Kidney capillary endothelial cell (primary cell): ENCODE results near the gene ATP13A4.
"Not testable (repeated sequence)": the region's sequence is repeated elsewhere in the genome, so short reads cannot be mapped to it uniquely, and the experiment has no call there.

Experiments used
- DNase-seq: peaks from one replicate; pipeline ENCODE4 v3.0.0-alpha.2; 2018; ENCODE audit warnings: low spot score

ATP13A4 gene

GRCh38 chr3:193556841-193557240 lies 2.1 kb upstream of the ATP13A4 start:
- no peak for DNase-seq

GRCh38 chr3:193553586-193553985 lies 1.1 kb downstream of the ATP13A4 start:
- DNase-seq: no peak

GRCh38 chr3:193552923-193553322 lies 1.8 kb downstream of the ATP13A4 start:
- no peak for DNase-seq

GRCh38 chr3:193548406-193548805 lies 6.3 kb downstream of the ATP13A4 start:
- DNase-seq: no peak

GRCh38 chr3:193546129-193546528 lies 8.6 kb downstream of the ATP13A4 start:
- DNase-seq: no peak

- no peak for DNase-seq
Observed at GRCh38 chr3:193545304-193545703, 9.4 kb downstream of the ATP13A4 start.

- DNase-seq: no peak
Observed at GRCh38 chr3:193544289-193544688, 10.4 kb downstream of the ATP13A4 start.

GRCh38 chr3:193530231-193531165 lies 24.2 kb downstream of the ATP13A4 start:
- no peak for DNase-seq

GRCh38 chr3:193526085-193526484 lies 28.6 kb downstream of the ATP13A4 start:
- not testable (repeated sequence) for DNase-seq

- no peak for DNase-seq
Observed at GRCh38 chr3:193522473-193522872, 32.2 kb downstream of the ATP13A4 start.

GRCh38 chr3:193520738-193521137 lies 34.0 kb downstream of the ATP13A4 start:
- no peak for DNase-seq

- no peak for DNase-seq
Observed at GRCh38 chr3:193515966-193516365, 38.7 kb downstream of the ATP13A4 start.

- no peak for DNase-seq
Observed at GRCh38 chr3:193510154-193510553, 44.5 kb downstream of the ATP13A4 start.

- DNase-seq: no peak
Observed at GRCh38 chr3:193509103-193509965, 45.4 kb downstream of the ATP13A4 start.

GRCh38 chr3:193508108-193508507 lies 46.6 kb downstream of the ATP13A4 start:
- DNase-seq: no peak

GRCh38 chr3:193507566-193507965 lies 47.1 kb downstream of the ATP13A4 start:
- DNase-seq: no peak

- no peak for DNase-seq
Observed at GRCh38 chr3:193506921-193507320, 47.8 kb downstream of the ATP13A4 start.

- no peak for DNase-seq
Observed at GRCh38 chr3:193502871-193503270, 51.8 kb downstream of the ATP13A4 start.

GRCh38 chr3:193499801-193500485 lies 54.8 kb downstream of the ATP13A4 start:
- no peak for DNase-seq

GRCh38 chr3:193499136-193499770 lies 55.4 kb downstream of the ATP13A4 start:
- no peak for DNase-seq

GRCh38 chr3:193498215-193498614 lies 56.5 kb downstream of the ATP13A4 start:
- DNase-seq: no peak

GRCh38 chr3:193496658-193497057 lies 58.0 kb downstream of the ATP13A4 start:
- no peak for DNase-seq
